Nucleus accumbens (tissue), 56 donors: ENCODE measurements around the gene HSPA2.
A peak's percentile ranks its signal among the peaks of the same experiment; 100 is the strongest.

Experiments
- DNase-seq, 56 donors: peaks; one replicate each; lab custom pipeline; 2025; lab: John Stamatoyannopoulos, UW

The HSPA2 gene

GRCh38 chr14:64540208-64541202 lies at the start of gene HSPA2:
Gene HSPA2, plus strand, starts transcription at chr14:64540741. Its CDS starts 109 bp downstream, at chr14:64540850.
- peak; percentile 90 to 100 (median 99) for DNase-seq

DNA sequence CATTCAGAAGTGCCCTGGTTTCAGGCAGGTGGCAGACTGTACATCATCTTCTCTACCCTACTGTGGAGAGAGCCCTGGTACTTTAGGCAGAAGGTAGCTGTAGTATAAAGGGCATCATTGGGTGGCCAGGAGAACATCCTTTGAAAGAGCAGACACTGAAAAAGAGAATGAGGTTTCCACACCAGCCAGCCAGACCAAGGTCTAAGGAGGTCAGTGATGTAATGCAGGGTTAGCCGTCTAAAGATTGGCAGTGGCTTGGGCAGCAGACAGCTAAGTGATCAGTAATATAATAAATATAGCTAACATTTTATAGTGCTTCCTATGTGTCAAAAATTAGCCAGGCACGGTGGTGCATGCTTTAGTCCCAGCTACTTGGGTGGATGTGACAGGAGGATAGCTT lies 48.9 kb upstream of the HSPA2 start:
- DNase-seq = no peak

DNA sequence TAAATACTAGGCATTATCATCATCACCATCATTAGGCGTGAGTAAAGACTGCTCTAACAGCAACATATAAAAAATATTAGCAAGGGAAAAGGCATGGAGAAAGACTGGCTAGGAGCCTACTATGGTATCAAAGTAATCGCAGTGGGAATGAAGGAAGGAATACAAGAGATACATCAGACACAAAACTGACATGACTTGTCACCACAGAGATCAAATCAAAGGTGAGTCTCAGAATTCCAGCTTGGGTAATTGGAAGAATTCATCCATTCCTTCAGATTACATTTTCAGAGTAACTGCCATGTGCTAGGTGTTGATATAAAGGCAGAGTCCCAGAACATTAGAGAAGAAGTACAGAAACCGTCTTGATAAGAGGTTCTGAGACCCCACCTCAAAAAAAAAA lies 47.1 kb upstream of the HSPA2 start:
- no peak for DNase-seq

GRCh38 chr14:64495252-64495651 lies 45.3 kb upstream of the HSPA2 start:
- no peak for DNase-seq

GRCh38 chr14:64496764-64497163 lies 43.8 kb upstream of the HSPA2 start:
- no peak for DNase-seq

- DNase-seq = no peak
Observed at GRCh38 chr14:64500088-64500487, 40.5 kb upstream of the HSPA2 start.

- DNase-seq = peak in 2 of 56 donors; percentile 4 to 7
Observed at GRCh38 chr14:64501411-64502171, 39.0 kb upstream of the HSPA2 start.

- no peak for DNase-seq
Observed at GRCh38 chr14:64502456-64502855, 38.1 kb upstream of the HSPA2 start.

DNA sequence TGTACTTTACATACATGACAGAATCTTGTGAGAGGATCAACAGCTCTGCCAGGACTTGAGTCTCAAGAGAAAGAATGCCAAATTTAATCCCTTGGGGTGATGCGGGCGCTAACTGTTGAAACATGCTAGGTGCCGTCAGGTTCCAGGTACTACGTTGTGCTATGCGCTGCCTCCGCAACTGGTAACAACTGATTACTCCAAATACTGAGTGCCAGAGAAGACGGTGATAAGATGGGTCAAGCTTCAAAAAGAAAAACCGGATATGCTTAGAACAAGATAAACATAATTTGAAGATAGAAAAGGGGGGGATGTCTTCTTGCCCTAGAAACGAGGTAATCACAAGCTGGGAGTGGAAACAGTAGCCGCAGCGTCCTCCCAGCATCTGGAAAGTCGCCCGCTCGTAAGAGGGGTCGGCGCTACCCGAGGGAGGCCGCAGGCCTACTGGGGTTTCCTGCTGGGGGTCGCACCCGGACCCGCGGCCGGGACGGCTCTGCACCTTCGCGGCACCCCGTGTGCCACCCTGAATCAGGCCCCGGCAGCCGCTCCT lies 37.6 kb upstream of the HSPA2 start:
- DNase-seq = peak in 10 of 56 donors; percentile 14 to 61 (median 36)

- peak; percentile 42 to 97 (median 88) for DNase-seq
Observed at GRCh38 chr14:64503434-64504309, 36.9 kb upstream of the HSPA2 start, which contains the start of gene ZBTB25. Gene ZBTB25, minus strand, starts transcription at chr14:64503838. Its CDS starts 13,305 bp downstream, at chr14:64490533.

DNA sequence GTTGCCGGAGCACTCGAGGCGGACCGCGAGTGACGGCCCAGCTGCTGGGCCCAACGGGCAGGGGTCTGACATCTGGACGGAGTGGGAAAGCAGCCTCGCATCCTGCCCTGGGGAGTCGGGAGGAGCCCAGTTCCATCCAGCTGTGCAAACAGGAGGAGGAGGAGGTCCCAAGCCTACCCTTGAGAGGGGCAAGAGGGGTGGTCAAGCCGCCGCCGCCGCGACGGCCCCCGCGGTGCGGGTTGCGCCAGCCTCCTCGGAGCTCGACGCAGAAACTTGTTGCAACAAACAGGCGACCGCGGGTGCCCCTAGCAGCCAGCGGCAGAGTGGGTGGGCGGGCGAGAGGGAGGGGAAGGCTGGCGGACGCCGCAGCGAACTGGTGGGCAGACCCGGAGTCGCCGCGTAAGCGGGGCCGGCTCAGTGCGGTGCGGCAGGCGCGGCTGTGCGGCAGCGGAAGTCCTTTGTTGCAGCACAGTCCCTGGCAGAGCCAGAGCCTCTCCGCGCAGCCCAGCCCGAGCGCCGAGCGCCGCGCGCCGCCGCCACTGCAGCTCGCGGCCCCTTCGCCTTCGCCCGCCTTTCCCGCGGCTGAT lies 36.1 kb upstream of the HSPA2 start, which contains the start of gene ZBTB1:
Gene ZBTB1, plus strand, starts transcription at position 461 of the 587 bp plus-strand sequence. CDS start 16,735 bp downstream, outside the sequence.
- peak; percentile 17 to 94 (median 73) for DNase-seq

DNA sequence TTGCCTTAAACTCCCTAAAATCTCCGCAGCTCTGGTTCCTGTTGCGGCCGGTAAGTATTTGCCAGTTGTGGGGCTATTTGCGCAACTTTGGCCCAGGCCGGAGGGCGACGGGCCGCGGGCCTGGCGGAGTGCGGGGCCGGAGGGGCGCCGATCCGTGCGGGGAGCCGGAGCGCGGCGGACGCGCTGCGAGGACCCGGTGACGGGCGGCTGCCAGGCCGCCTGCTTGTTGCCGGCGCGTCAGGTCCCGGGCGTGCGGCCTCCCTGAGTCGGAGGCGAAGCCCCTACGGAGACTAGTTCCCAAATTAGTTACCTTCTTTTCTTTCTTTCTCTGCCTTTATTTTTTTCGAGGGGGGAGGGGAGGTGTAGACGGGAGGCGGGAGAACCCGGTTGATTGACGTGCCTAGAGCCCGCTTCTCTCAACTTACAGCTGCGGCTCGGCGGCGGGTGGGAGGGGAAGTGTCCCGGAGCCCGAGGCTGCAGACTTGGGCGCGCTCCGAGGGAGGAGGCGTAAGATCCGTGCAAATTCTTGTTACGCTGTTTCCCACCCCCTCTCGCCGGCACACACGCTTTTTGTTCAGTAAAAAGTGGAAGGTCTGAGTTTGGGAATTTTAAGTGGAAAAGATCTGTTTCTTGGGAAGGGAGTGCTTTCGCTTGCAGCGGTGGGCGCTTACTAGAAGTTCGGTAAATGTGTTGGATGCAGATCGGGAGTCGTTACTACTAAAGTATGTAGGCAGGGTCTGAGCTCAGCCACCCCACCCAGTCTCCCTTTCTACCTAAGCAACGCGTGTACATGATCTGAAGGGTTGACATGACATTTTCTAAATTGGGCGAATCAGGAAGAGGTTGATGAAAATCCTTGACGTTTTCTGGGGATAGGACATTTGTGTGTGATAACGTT lies 35.4 kb upstream of the HSPA2 start:
- peak; percentile 19 to 91 (median 78) for DNase-seq

- DNase-seq = no peak
Observed at GRCh38 chr14:64506721-64507120, 33.8 kb upstream of the HSPA2 start.

DNA sequence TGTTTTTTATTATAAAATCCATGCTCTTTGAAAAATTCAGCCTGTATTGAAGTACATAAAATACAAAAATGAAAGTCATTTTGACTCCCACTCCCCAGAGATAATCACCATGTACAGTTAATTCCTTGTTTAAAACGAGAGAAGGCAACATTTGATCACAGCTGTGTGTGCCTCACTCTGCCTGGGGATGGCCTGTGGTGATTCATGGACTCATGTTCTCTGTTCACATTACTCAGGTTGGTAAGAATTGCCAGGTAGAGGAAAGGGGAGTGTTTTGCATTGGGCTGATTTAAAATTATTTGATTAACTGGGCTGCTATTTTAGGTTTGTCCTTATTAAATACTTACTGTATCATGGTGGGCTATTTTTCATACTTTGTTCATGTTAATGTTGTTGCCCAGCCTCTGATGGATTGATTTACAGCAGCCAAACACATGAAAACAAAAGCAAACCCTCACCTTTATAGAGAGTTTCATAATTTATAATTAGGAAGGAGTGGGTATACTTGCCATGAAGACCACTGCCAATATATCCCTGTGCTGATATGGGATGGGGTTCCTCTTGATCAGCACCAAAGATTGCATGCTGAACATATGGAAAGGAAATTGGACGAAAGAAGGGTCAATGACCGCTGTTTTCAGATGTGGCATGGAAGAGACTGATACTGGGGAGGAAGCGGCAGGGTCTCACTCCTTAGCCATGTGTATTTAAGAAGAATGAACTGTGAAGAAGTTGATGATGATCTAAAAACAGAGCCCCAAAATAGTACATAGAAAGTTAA lies 33.0 kb upstream of the HSPA2 start:
- no peak for DNase-seq

DNA sequence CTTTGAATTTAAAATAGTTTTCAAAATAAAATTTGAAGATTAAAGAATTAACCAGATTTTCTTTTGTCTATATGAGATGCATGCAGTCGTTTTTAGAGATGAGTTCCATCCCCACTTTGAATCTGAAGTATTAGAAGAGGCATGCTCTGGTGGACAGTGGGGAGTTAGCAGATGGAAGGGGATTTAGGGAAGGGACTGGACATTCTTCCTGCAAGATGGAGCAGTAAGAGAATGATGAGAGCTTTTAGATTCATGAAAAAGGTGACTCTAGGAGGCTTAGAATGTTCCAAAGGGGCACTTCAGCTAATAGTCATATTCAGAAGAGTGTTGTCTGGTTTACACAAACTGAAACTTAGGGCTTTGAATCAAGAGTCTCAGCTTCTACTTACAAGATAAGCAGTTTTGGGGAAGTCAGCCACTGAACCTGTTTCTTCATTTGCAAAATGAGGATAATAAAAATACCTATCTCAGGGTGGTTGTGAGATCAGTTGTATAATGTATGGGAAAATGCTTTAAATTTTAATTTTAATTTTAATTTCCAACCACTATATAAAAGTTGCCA lies 32.2 kb upstream of the HSPA2 start:
- DNase-seq = no peak

DNA sequence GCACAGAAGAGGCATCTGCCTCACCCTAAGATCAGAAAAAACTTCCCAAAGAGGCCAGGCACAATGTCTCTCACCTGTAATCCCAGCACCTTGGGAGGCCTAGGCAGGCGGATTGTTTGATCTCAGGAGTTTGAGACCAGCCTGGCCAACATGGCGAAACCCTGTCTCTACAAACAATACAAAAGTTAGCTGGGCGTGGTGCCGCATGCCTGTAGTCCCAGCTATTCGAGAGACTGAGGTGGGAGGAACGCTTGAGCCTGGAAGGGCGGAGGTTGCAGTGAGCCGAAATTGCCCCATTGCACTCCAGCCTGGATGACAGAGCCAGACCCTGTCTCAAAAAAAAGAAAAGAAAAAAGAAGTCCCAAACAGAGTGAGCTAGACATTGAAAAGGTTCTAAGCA lies 31.5 kb upstream of the HSPA2 start:
- no peak for DNase-seq
